ENCODE data around the gene ZNF280B. TPM values are rescaled to one million over a fixed set of nuclear protein-coding genes. Genes with fewer than 3 reads are reported as not detected.
"Not testable (repeated sequence)": the region's sequence is repeated elsewhere in the genome, so short reads cannot be mapped to it uniquely, and the experiment has no call there.

ZNF280B gene
- total RNA-seq, 1 experiment from 2014 or later = 3.9 TPM

DNA sequence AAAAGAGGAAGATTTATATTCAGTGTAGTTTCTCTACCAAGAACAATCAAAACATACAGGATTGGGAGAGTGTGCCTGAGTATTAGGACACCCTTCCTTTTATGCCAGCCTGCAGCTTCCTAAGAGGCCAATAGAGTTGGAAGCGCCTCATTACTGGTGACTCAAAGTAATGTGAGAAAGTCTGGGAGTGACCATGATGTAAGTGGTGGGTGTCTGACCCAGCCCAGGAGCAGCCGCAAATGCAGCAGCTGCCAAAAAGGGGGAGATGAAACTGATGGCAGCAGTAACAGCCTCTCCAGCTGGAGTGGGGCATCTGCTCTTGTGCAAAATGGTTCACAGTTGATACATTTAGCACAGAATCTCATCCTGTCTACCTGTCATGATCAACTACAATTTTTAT is 62.0 kb downstream of the ZNF280B start:
- Histone ChIP-seq H3K36me3 (ENCODE audit: control insufficient read depth, insufficient read depth, low read length) (no peaks in the 10 kb centered on the region), H3K27me3 (replicated peaks; ENCODE audit: control insufficient read depth, insufficient read depth, low read length) (no peaks in the 10 kb centered on the region), H3K4me1 (no peaks in the 10 kb centered on the region), H3K9me3 (no peaks in the 10 kb centered on the region), H3K4me3 (ENCODE audit: low read depth, low read length) (no peak overlapping the region)
- Mint-ChIP-seq H3K27ac (ENCODE audit: unreplicated experiment) (no peak overlapping the region), H3K4me1 (ENCODE audit: low read depth, unreplicated experiment) (no peaks in the 10 kb centered on the region), H3K4me3 (ENCODE audit: unreplicated experiment) (no peak overlapping the region), H3K36me3 (ENCODE audit: insufficient read depth, unreplicated experiment) (no peaks in the 10 kb centered on the region), H3K27me3 (ENCODE audit: insufficient read depth, unreplicated experiment) (peaks cover 2% of the 10 kb centered on the region), H3K9me3 (ENCODE audit: unreplicated experiment) (peaks cover 7% of the 10 kb centered on the region)
- POLR2A ChIA-PET = no interaction called here
- intact Hi-C loops (cut with micrococcal nuclease; ENCODE audit: unreplicated experiment) = no loop called here
- TF ChIP-seq, protein P1, sequence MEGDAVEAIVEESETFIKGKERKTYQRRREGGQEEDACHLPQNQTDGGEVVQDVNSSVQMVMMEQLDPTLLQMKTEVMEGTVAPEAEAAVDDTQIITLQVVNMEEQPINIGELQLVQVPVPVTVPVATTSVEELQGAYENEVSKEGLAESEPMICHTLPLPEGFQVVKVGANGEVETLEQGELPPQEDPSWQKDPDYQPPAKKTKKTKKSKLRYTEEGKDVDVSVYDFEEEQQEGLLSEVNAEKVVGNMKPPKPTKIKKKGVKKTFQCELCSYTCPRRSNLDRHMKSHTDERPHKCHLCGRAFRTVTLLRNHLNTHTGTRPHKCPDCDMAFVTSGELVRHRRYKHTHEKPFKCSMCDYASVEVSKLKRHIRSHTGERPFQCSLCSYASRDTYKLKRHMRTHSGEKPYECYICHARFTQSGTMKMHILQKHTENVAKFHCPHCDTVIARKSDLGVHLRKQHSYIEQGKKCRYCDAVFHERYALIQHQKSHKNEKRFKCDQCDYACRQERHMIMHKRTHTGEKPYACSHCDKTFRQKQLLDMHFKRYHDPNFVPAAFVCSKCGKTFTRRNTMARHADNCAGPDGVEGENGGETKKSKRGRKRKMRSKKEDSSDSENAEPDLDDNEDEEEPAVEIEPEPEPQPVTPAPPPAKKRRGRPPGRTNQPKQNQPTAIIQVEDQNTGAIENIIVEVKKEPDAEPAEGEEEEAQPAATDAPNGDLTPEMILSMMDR (IDR thresholded peaks at IDR 0.05; ENCODE audit: insufficient read depth in 1 of 2, low read depth in 1 of 2, low read length in 1 of 2, severe bottlenecking in 1 of 2, unreplicated experiment in 1 of 2) = no peak
- BruUV-seq (replicated peaks) = no TSS peak
- DNase-seq = no peak
- CTCF ChIA-PET = no interaction called here

DNA sequence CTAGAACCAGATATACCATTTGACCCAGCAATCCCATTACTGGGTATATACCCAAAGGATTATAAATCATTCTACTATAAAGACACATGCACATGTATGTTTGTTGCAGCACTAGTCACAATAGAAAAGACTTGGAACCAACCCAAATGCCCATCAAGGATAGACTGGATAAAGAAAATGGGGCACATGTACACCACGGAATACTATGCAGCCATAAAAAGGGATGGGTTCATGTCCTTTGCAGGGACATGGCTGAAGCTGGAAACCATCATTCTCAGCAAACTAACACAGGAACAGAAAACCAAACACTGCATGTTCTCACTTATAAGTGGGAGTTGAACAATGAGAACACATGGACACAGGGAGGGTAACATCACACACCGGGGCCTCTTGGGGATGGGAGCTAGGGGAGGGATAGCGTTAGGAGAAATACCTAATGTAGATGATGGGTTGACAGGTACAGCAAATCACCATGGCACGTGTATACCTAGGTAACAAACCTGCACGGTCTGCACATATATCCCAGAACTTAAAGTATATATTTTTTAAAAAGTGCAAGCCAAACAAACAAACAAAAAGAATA is 64.4 kb downstream of the ZNF280B start:
- H3K36me3 ChIP-seq (ENCODE audit: control insufficient read depth, insufficient read depth, low read length); H3K4me1 ChIP-seq; intact Hi-C loops (cut with micrococcal nuclease; ENCODE audit: unreplicated experiment); DNase-seq; H3K4me1 Mint-ChIP-seq (ENCODE audit: low read depth, unreplicated experiment); H3K36me3 Mint-ChIP-seq (ENCODE audit: insufficient read depth, unreplicated experiment); H3K27me3 Mint-ChIP-seq (ENCODE audit: insufficient read depth, unreplicated experiment); H3K4me3 ChIP-seq (ENCODE audit: low read depth, low read length); CTCF ChIA-PET; H3K27me3 ChIP-seq (replicated peaks; ENCODE audit: control insufficient read depth, insufficient read depth, low read length); H3K27ac Mint-ChIP-seq (ENCODE audit: unreplicated experiment); H3K4me3 Mint-ChIP-seq (ENCODE audit: unreplicated experiment); BruUV-seq (replicated peaks); H3K9me3 ChIP-seq; POLR2A ChIA-PET; H3K9me3 Mint-ChIP-seq (ENCODE audit: unreplicated experiment): not testable (repeated sequence)

DNA sequence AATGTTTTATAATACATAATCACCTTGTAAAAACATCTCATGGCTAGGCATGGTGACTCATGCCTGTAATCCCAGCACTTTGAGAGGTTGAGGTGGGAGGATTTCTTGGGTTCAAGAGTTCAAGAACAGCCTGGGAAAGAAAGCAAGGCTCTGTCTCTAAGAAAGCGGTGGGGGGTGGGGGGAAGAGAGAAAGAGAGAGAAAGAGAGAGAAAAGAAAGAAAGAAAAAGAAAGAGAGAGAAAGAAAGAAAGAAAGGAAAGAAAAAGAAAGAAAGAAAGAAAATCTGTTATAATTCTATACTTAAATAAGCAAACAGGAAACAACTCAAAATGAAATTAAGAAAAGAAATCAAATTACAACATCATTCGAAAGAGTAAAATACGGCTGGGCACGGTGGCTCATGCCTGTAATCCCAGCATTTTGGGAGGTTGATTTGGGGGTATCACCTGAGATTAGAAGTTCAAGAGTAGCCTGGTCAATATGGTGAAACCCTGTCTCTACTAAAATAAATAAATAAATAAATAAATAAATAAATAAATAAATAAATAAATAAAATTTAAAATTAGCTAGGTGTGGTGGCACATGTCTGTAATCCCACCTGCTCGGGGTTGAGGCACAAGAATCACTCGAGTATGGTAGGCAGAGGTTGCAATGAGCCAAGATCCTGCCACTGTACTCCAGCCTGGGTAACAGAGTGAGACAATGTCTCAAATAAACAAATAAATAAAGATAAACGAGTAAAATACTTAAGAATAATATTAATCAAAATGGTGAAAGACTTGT is 65.4 kb downstream of the ZNF280B start:
- BruUV-seq (replicated peaks) = no TSS peak
- CTCF ChIA-PET = no interaction called here
- DNase-seq = no peak
- POLR2A ChIA-PET = no interaction called here
- H3K36me3 Mint-ChIP-seq (ENCODE audit: insufficient read depth, unreplicated experiment) = no peaks in the 10 kb centered on the region
- no peak overlapping the region for H3K4me3 Mint-ChIP-seq (ENCODE audit: unreplicated experiment)
- H3K9me3 ChIP-seq = no peaks in the 10 kb centered on the region
- H3K27me3 ChIP-seq (replicated peaks; ENCODE audit: control insufficient read depth, insufficient read depth, low read length) = no peaks in the 10 kb centered on the region; the same call in 1 of the 2 replicates
- H3K4me1 Mint-ChIP-seq (ENCODE audit: low read depth, unreplicated experiment) = no peaks in the 10 kb centered on the region
- H3K9me3 Mint-ChIP-seq (ENCODE audit: unreplicated experiment) = peaks cover 7% of the 10 kb centered on the region
- no peak overlapping the region for H3K27ac Mint-ChIP-seq (ENCODE audit: unreplicated experiment)
- intact Hi-C loops (cut with micrococcal nuclease; ENCODE audit: unreplicated experiment) = no loop called here
- no peaks in the 10 kb centered on the region for H3K36me3 ChIP-seq (ENCODE audit: control insufficient read depth, insufficient read depth, low read length)
- no peak overlapping the region for H3K4me3 ChIP-seq (ENCODE audit: low read depth, low read length)
- H3K4me1 ChIP-seq = no peaks in the 10 kb centered on the region
- TF ChIP-seq, protein P1 (IDR thresholded peaks at IDR 0.05; ENCODE audit: insufficient read depth in 1 of 2, low read depth in 1 of 2, low read length in 1 of 2, severe bottlenecking in 1 of 2, unreplicated experiment in 1 of 2) = no peak
- peaks cover 13% of the 10 kb centered on the region for H3K27me3 Mint-ChIP-seq (ENCODE audit: insufficient read depth, unreplicated experiment)

DNA sequence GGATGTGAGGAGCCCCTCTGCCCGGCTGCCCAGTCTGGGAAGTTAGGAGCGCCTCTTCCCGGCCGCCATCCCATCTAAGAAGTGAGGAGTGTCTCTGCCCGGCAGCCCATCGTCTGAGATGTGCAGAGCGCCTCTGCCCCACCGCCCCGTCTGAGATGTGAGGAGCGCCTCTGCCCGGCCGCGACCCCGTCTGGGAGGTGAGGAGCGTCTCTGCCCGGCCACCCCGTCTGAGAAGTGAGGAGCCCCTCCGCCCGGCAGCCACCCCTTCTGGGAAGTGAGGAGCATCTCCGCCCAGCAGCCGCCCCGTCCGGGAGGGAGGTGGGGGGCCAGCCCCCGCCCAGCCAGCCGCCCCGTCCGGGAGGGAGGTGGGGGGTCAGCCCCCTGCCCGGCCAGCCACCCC is 66.9 kb downstream of the ZNF280B start:
- H3K27me3 Mint-ChIP-seq (ENCODE audit: insufficient read depth, unreplicated experiment) = peaks cover 15% of the 10 kb centered on the region
- H3K4me3 ChIP-seq (ENCODE audit: low read depth, low read length); CTCF ChIA-PET; H3K4me3 Mint-ChIP-seq (ENCODE audit: unreplicated experiment); H3K9me3 ChIP-seq; H3K27ac Mint-ChIP-seq (ENCODE audit: unreplicated experiment); H3K27me3 ChIP-seq (replicated peaks; ENCODE audit: control insufficient read depth, insufficient read depth, low read length); DNase-seq; intact Hi-C loops (cut with micrococcal nuclease; ENCODE audit: unreplicated experiment); H3K4me1 Mint-ChIP-seq (ENCODE audit: low read depth, unreplicated experiment); POLR2A ChIA-PET; H3K36me3 ChIP-seq (ENCODE audit: control insufficient read depth, insufficient read depth, low read length); H3K4me1 ChIP-seq; BruUV-seq (replicated peaks); H3K36me3 Mint-ChIP-seq (ENCODE audit: insufficient read depth, unreplicated experiment); H3K9me3 Mint-ChIP-seq (ENCODE audit: unreplicated experiment): not testable (repeated sequence)

Data from Caco-2 (cell line).